Adrenal gland (tissue), 12 donors: ENCODE measurements around the gene MITF. TPM values are rescaled to one million over a fixed set of nuclear protein-coding genes. Genes with fewer than 3 reads are reported as not detected.

ENCODE experiments used
- DNase-seq, 7 donors: peaks; one replicate each; pipeline ENCODE4 v3.0.0-alpha.2; 2019 to 2020
- H3K27ac ChIP-seq, 5 donors: fragments of 200-600 bp; sonication (generic) in 4 of 5; 1 replicate in 3 of 5; 2 replicates in 2 of 5; pipeline versions ENCODE4 v1.5.1 to v1.8.0; 2016 to 2020; ENCODE audit warnings: mild to moderate bottlenecking in 1 of 5
- H3K27me3 ChIP-seq: fragments of 200-600 bp; 2 replicates; pipeline ENCODE4 v1.8.0; 2021
- H3K36me3 ChIP-seq, 2 donors: fragments of 200-600 bp; replicated peaks in 1 of 2; 1 replicate in 1 of 2; 2 replicates in 1 of 2; pipeline versions ENCODE4 v1.5.1 to v1.8.0; 2018 to 2022
- H3K4me1 ChIP-seq, 2 donors: fragments of 200-600 bp; replicated peaks in 1 of 2; 1 replicate in 1 of 2; 2 replicates in 1 of 2; pipeline versions ENCODE4 v1.5.1 to v1.8.0; 2018 to 2021
- H3K4me3 ChIP-seq, 4 donors: fragments of 200-600 bp; sonication (generic) in 3 of 4; one replicate each; pipeline ENCODE4 v1.5.1; 2016 to 2018
- H3K9me3 ChIP-seq, 3 donors: fragments of 200-600 bp; sonication (generic) in 1 of 3; replicated peaks in 1 of 3; 1 replicate in 2 of 3; 2 replicates in 1 of 3; pipeline versions ENCODE4 v1.5.1 to v1.8.0; 2016 to 2021
- POLR2A ChIP-seq, 2 donors: fragments of 450-650 bp; IDR thresholded peaks; one replicate each; pipeline ENCODE4 v1.6.1; 2017; ENCODE audit warnings: antibody characterized with exemption in 2 of 2, mild to moderate bottlenecking in 2 of 2, moderate library complexity in 1 of 2
- WGBS, 4 donors: extraction: QIAGEN DNeasy Blood & Tissue Kit in 2 of 4; methylation state at CpG; one replicate each; pipeline versions ENCODE4 v1.1.5 to v1.1.7; 2013 to 2017; 5-methylcytosine and 5-hydroxymethylcytosine counted together
- intact Hi-C, 2 donors: fragments of 100-400 bp; cut with DNase I; formaldehyde crosslinking; loops; one replicate each; pipeline versions ENCODE4 v1.14.1 to v1.15.0; 2022 to 2023
- polyA plus RNA-seq, 3 donors: library from polyadenylated mRNA; stranded (reverse); fragments of 200-250 nt in 2 of 3; fragments of 350-450 nt in 1 of 3; fragmentation: Illumina TruSeq in 1 of 3; extraction: RNeasy Lipid Tissue Mini Kit (QIAGEN cat#74804) in 1 of 3; gene quantifications; one replicate each; pipeline ENCODE4 v1.2.3, GENCODE V29; 2013 to 2014
- total RNA-seq, 9 donors: library from RNA; depleted of rRNA in 4 of 9; stranded (reverse); fragments of >200 nt in 4 of 9; fragments of 120-200 nt in 1 of 9; fragmentation: NEBNext Ultra II Directional in 1 of 9; extraction: Animal tissue kit (Norgen Biotek cat#: 25700) in 1 of 9; gene quantifications; one replicate each; pipeline versions ENCODE4 v1.1.0 to v1.2.4, GENCODE V29; 2013 to 2023
- TF ChIP-seq, protein P1 (sequence below), 6 experiments: fragments of 450-650 bp in 4 of 6; fragments of 200-600 bp in 2 of 6; sonication (generic) in 1 of 6; IDR thresholded peaks; 1 replicate in 5 of 6; 2 replicates in 1 of 6; pipeline versions ENCODE4 v1.5.1 to v1.8.0; 2016 to 2021; ENCODE audit warnings: antibody characterized with exemption in 6 of 6, mild to moderate bottlenecking in 2 of 6, moderate library complexity in 1 of 6
- donor health status: healthy with polysubstance abuse.
- donor health status: Bipolar disorder and iron deficiency.
- donor health status: DM: yes; HTN: yes; CAD: no.
- donor health status: DM: no; HTN: no; CAD: no.
- donor health status: DM: no; HTN: no; CAD: no.
- donor health status: DM: yes; HTN: yes; CAD: no.

The MITF gene
- total and polyA plus RNA-seq, 12 donors, result 2.4 to 23.4 (median 10.6) TPM

DNA sequence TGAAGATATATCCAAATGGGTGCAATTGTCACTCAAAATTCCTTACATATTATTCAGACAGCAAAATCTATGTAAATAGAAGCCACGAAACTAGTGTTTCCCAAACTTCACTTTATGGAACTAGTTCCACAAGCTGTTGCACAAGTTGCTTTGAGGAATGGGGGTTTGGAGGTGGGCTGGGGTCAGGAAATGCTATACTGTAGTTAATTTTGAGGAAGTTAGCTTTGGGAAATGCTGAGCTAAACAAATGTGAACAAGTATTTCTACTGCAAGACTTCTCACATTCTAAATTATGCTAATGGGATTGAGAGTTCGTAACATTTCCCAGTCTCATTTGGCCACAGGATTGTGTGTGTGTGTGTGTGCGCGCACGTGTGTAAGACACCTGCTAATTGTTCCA, 231.6 kb downstream of the MITF start:
- Histone ChIP-seq H3K36me3 (no peaks in the 10 kb centered on the region), H3K9me3 (no peaks in the 10 kb centered on the region), H3K27me3 (no peaks in the 10 kb centered on the region), H3K4me3 (no peak overlapping the region), H3K4me1 (no peaks in the 10 kb centered on the region), H3K27ac (no peak overlapping the region)
- intact Hi-C loops, result no loop called here
- WGBS, 4 donors, result 82 to 91% (median 86%) methylated on average over 5 of the region's 5 CpGs
- peak in 4 of 7 donors; percentile 13 to 33 (median 22) for DNase-seq
- TF ChIP-seq POLR2A (IDR thresholded peaks at IDR 0.05), result no peak
- TF ChIP-seq, protein P1, sequence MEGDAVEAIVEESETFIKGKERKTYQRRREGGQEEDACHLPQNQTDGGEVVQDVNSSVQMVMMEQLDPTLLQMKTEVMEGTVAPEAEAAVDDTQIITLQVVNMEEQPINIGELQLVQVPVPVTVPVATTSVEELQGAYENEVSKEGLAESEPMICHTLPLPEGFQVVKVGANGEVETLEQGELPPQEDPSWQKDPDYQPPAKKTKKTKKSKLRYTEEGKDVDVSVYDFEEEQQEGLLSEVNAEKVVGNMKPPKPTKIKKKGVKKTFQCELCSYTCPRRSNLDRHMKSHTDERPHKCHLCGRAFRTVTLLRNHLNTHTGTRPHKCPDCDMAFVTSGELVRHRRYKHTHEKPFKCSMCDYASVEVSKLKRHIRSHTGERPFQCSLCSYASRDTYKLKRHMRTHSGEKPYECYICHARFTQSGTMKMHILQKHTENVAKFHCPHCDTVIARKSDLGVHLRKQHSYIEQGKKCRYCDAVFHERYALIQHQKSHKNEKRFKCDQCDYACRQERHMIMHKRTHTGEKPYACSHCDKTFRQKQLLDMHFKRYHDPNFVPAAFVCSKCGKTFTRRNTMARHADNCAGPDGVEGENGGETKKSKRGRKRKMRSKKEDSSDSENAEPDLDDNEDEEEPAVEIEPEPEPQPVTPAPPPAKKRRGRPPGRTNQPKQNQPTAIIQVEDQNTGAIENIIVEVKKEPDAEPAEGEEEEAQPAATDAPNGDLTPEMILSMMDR (IDR thresholded peaks at IDR 0.05), result no peak

DNA sequence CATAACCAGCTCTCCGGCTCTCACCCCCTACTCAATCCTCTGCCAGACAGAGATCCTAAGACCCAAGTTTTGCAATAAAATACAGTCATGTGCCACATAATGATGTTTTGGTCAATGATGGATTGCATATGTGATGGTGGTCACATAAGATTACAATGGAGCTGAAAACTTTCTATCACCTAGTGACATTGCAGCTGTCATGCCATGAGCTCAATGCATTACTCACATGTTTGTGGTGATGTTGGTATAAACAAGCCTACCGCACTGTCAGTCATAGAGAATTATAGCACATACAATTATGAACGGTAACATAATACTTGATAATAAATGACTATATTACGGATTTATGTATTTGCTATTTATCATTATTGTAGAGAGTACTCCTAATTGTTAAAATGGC, 233.4 kb downstream of the MITF start:
- 86 to 94% (median 90%) methylated on average over 4 of the region's 4 CpGs for WGBS, 4 donors
- Histone ChIP-seq H3K4me1 (no peaks in the 10 kb centered on the region), H3K4me3 (no peak overlapping the region), H3K9me3 (no peaks in the 10 kb centered on the region), H3K27ac (no peak overlapping the region), H3K27me3 (no peaks in the 10 kb centered on the region), H3K36me3 (no peaks in the 10 kb centered on the region)
- intact Hi-C loops, result no loop called here
- no peak for DNase-seq
- no peak for TF ChIP-seq POLR2A (IDR thresholded peaks at IDR 0.05)
- TF ChIP-seq, protein P1 (IDR thresholded peaks at IDR 0.05), result no peak

DNA sequence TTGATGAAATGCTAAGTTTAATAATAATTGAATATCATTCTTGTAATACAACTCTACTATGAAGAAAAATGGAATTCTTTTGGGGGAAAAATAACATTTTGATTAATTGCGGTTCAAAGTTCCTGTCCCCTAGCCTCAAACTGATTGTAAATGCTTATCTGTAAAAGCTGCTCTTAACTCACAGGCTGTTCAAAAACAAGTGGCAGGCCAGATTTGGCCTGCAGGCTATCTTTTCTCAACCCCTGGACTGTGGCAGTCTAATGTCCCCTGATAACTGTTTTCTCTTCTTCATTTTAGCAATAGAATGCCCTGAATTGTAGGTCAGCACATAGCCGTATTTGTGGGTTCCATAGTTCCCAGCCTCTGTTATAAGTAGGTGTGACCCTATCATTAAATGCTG, 236.8 kb downstream of the MITF start:
- no peak overlapping the region for H3K27ac ChIP-seq
- 69 to 85% (median 81%) methylated on average over 2 of the region's 2 CpGs for WGBS, 4 donors
- TF ChIP-seq POLR2A (IDR thresholded peaks at IDR 0.05), result no peak
- TF ChIP-seq, protein P1 (IDR thresholded peaks at IDR 0.05), result no peak
- H3K9me3 ChIP-seq, result no peaks in the 10 kb centered on the region
- no peaks in the 10 kb centered on the region for H3K4me1 ChIP-seq
- H3K36me3 ChIP-seq, result no peaks in the 10 kb centered on the region
- no peak for DNase-seq
- no peaks in the 10 kb centered on the region for H3K27me3 ChIP-seq
- no peak overlapping the region for H3K4me3 ChIP-seq
- intact Hi-C loops, result no loop called here

- H3K36me3 ChIP-seq, result no peaks in the 10 kb centered on the region
- no peak for TF ChIP-seq POLR2A (IDR thresholded peaks at IDR 0.05)
- TF ChIP-seq, protein P1 (IDR thresholded peaks at IDR 0.05), result no peak
- no peaks in the 10 kb centered on the region for H3K4me1 ChIP-seq
- H3K27ac ChIP-seq, result no peak overlapping the region
- intact Hi-C loops, result no loop called here
- no peak for DNase-seq
- no peaks in the 10 kb centered on the region for H3K27me3 ChIP-seq
- H3K4me3 ChIP-seq, result no peak overlapping the region
- no peaks in the 10 kb centered on the region for H3K9me3 ChIP-seq
- 81 to 92% (median 82%) methylated on average over 5 of the region's 5 CpGs for WGBS, 4 donors
Measured at GRCh38 chr3:69983546-69984265, 244.4 kb downstream of the MITF start.
